HepG2 (cell line): ENCODE measurements around the gene SERINC1. TPM values are rescaled to one million over a fixed set of nuclear protein-coding genes. Genes with fewer than 3 reads are reported as not detected.
"Not testable (repeated sequence)": the region's sequence is repeated elsewhere in the genome, so short reads cannot be mapped to it uniquely, and the experiment has no call there.

ENCODE experiments used
- ATAC-seq: fragments of 200-7000 bp; cut with Tn5 transposase; 3 replicates; pipeline ENCODE4 v1.9.1; 2020; ENCODE audit warnings: mild to moderate bottlenecking, moderate library complexity
- BruUV-seq: library from RNA; stranded (reverse); fragments of 400-500 nt; replicated peaks from 2 replicates; lab custom pipeline; 2021; lab: Mats Ljungman, UMichigan
- CTCF ChIA-PET: fragments of 300-600 bp; formaldehyde crosslinking; extraction: SDS; loops from one replicate; lab custom pipeline; 2021; ENCODE audit warnings: low total read pairs, inconsistent platforms, low intra/inter-chr PET ratio; lab: Yijun Ruan, JAX
- POLR2A ChIA-PET: fragments of 350-600 bp; sonication (Branson Sonifier 250); formaldehyde crosslinking; loops from one replicate; lab custom pipeline; 2020; ENCODE audit warnings: antibody characterized with exemption, inconsistent platforms; lab: Yijun Ruan, JAX
- DNase-seq: peaks from one replicate; pipeline ENCODE4 v3.0.0-alpha.2; 2015; ENCODE audit warnings: low spot score
- FAIRE-seq: peaks from 3 replicates; lab custom pipeline; 2011; peaks lifted over from hg19 to GRCh38; lab: Jason Lieb, UNC
- H2AFZ ChIP-seq: one replicate; pipeline ENCODE4 v1.6.1; 2011; ENCODE audit warnings: low read length, inconsistent platforms
- H3K27ac ChIP-seq: fragments of 300-600 bp; 3 replicates; pipeline ENCODE4 v1.8.0; 2011; ENCODE audit warnings: mixed run types, mild to moderate bottlenecking, mixed read lengths, low read length, inconsistent platforms; ENCODE audit not compliant: insufficient read depth; ENCODE audit errors: extremely low read length
- H3K27me3 ChIP-seq, 2 experiments: fragments of 200-600 bp in 1 of 2; 2 replicates in 1 of 2; 3 replicates in 1 of 2; pipeline versions ENCODE4 v1.6.0 to v1.8.0; 2011; ENCODE audit warnings: low read length in 2 of 2, mild to moderate bottlenecking in 2 of 2, moderate library complexity in 2 of 2, inconsistent platforms in 1 of 2; ENCODE audit not compliant: insufficient read depth in 2 of 2, control insufficient read depth in 1 of 2
- H3K36me3 ChIP-seq, 2 experiments: fragments of 200-600 bp in 1 of 2; replicated peaks in 1 of 2; 2 replicates in 1 of 2; 3 replicates in 1 of 2; pipeline versions ENCODE4 v1.5.1 to v1.8.0; 2011; ENCODE audit warnings: low read length in 2 of 2, inconsistent platforms in 1 of 2; ENCODE audit not compliant: insufficient read depth in 2 of 2, control insufficient read depth in 1 of 2
- H3K4me1 ChIP-seq: 2 replicates; pipeline ENCODE4 v1.5.1; 2012; ENCODE audit warnings: low read length, inconsistent platforms; ENCODE audit not compliant: insufficient read depth
- H3K4me2 ChIP-seq: 2 replicates; pipeline ENCODE4 v1.6.0; 2011; ENCODE audit warnings: low read depth, low read length, inconsistent platforms
- H3K4me3 ChIP-seq, 3 experiments: fragments of 200-600 bp in 1 of 3; sonication (generic), shearing (Covaris generic) in 1 of 3; replicated peaks in 1 of 3; 2 replicates each; pipeline ENCODE4 v1.5.1; 2011 to 2016; ENCODE audit warnings: low read length in 3 of 3, inconsistent platforms in 2 of 3, low read depth in 2 of 3, mild to moderate bottlenecking in 2 of 3, control low read depth in 1 of 3, mixed read lengths in 1 of 3; ENCODE audit not compliant: insufficient read depth in 1 of 3
- H3K79me2 ChIP-seq: one replicate; pipeline ENCODE4 v1.6.1; 2011; ENCODE audit warnings: low read length, inconsistent platforms; ENCODE audit not compliant: insufficient read depth
- H3K9ac ChIP-seq: 2 replicates; pipeline ENCODE4 v1.6.0; 2011; ENCODE audit warnings: mild to moderate bottlenecking, low read depth, low read length, inconsistent platforms; ENCODE audit not compliant: insufficient read depth
- H3K9me3 ChIP-seq: 2 replicates; pipeline ENCODE4 v1.5.1; 2012; ENCODE audit warnings: mild to moderate bottlenecking, low read length
- H4K20me1 ChIP-seq: 2 replicates; pipeline ENCODE4 v1.6.0; 2011; ENCODE audit warnings: inconsistent platforms, mild to moderate bottlenecking, low read length, moderate library complexity; ENCODE audit not compliant: insufficient read depth
- KMT2B ChIP-seq: IDR thresholded peaks from 2 replicates; pipeline ENCODE4 v1.6.1; 2016; ENCODE audit warnings: missing genetic modification reagents, missing compliant biosample characterization
- NR2C2 ChIP-seq: sonication (generic); formaldehyde crosslinking; IDR thresholded peaks from 2 replicates; pipeline ENCODE4 v1.4.0; 2020; ENCODE audit warnings: missing genetic modification reagents, mild to moderate bottlenecking, moderate library complexity, borderline replicate concordance
- REXO4 ChIP-seq: sonication (generic); formaldehyde crosslinking; IDR thresholded peaks from 2 replicates; pipeline ENCODE4 v1.8.0; 2022; ENCODE audit warnings: missing genetic modification reagents, mild to moderate bottlenecking, borderline replicate concordance
- SP1 ChIP-seq, 2 experiments: fragments of 450-650 bp in 1 of 2; sonication (generic) in 1 of 2; formaldehyde crosslinking in 1 of 2; IDR thresholded peaks; 2 replicates each; pipeline versions ENCODE4 v1.4.0 to v1.6.1; 2016 to 2020; ENCODE audit warnings: missing genetic modification reagents in 1 of 2
- ZBTB40 ChIP-seq, 2 experiments: fragments of 450-650 bp in 1 of 2; sonication (generic) in 1 of 2; formaldehyde crosslinking in 1 of 2; IDR thresholded peaks; 2 replicates each; pipeline versions ENCODE4 v1.6.1 to v1.8.0; 2016 to 2022; ENCODE audit warnings: antibody characterized with exemption in 1 of 2, mild to moderate bottlenecking in 1 of 2, missing genetic modification reagents in 1 of 2
- WGBS: methylation state at CpG from one replicate; pipeline ENCODE4 v1.1.6; 2017; ENCODE audit warnings: low lambda C conversion rate; 5-methylcytosine and 5-hydroxymethylcytosine counted together
- in situ Hi-C: cut with HindIII; loops from 2 replicates; pipeline ENCODE4 v1.10.0; 2017; ENCODE audit warnings: low pct_unique_long_range_greater_than_20kb; ENCODE audit not compliant: extremely low pct_ligation_motif_present
- intact Hi-C: fragments of 100-400 bp; cut with micrococcal nuclease; formaldehyde crosslinking; loops from one replicate; pipeline ENCODE4 v1.10.0; 2022; ENCODE audit not compliant: unreplicated experiment
- polyA plus RNA-seq, 8 experiments: library from polyadenylated mRNA; depleted of rRNA in 3 of 8; stranded (reverse) in 7 of 8; unstranded in 1 of 8; fragments of >200 nt; fragmentation: Illumina TruSeq in 4 of 8; extraction: Trizol in 4 of 8; gene quantifications; 2 replicates each; pipeline versions ENCODE4 v1.2.1 to v1.2.3, GENCODE V29; 2011 to 2016; ENCODE audit warnings: low read depth in 4 of 8, missing spikeins in 1 of 8, mixed read lengths in 1 of 8; ENCODE audit not compliant: insufficient read depth in 1 of 8
- total RNA-seq, 5 experiments: library from RNA; depleted of rRNA; stranded (reverse); fragments of >200 nt; fragmentation: Illumina TruSeq; extraction: Trizol; gene quantifications; 2 replicates each; pipeline ENCODE4 v1.2.3, GENCODE V29; 2016; ENCODE audit warnings: low read depth in 1 of 5
- TF ChIP-seq, protein P1 (sequence below): sonication (generic); formaldehyde crosslinking; IDR thresholded peaks from 2 replicates; pipeline ENCODE4 v1.4.0; 2020; ENCODE audit warnings: missing genetic modification reagents, borderline replicate concordance

Gene SERINC1
- total and polyA plus RNA-seq, 2 of the 13 experiments (the other 11 are each of a cell fraction or from before 2014, with no cell fraction given) = 93.5 to 112 TPM

DNA sequence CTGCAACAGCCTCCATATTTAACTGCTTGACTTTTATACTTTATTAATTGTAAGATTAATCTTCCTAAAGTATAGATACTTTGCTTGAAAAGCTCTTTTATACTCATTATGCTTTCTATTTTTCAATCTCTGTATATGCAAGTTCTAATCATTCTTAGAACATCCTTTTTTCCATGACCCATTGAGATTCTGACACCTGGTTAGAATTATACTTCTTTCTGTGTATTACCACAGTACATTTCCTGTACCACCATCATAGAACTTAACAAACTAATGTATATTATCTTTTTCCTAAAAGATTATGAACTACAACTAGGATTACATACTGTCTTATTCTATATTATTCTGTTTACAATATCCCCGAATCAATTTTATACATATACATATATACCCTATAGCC is 13.5 kb downstream of the SERINC1 start (continued):
- TF ChIP-seq ZBTB40 (IDR thresholded peaks at IDR 0.05) (no peak), ZBTB40 (CRISPR knock-in tag; IDR thresholded peaks at IDR 0.05) (no peak), KMT2B (CRISPR knock-in tag) (no peak), NR2C2 (no peak), REXO4 (CRISPR knock-in tag) (no peak), SP1 (IDR thresholded peaks at IDR 0.05) (no peak), SP1 (CRISPR knock-in tag; IDR thresholded peaks at IDR 0.05) (no peak)
- TF ChIP-seq, protein P1, sequence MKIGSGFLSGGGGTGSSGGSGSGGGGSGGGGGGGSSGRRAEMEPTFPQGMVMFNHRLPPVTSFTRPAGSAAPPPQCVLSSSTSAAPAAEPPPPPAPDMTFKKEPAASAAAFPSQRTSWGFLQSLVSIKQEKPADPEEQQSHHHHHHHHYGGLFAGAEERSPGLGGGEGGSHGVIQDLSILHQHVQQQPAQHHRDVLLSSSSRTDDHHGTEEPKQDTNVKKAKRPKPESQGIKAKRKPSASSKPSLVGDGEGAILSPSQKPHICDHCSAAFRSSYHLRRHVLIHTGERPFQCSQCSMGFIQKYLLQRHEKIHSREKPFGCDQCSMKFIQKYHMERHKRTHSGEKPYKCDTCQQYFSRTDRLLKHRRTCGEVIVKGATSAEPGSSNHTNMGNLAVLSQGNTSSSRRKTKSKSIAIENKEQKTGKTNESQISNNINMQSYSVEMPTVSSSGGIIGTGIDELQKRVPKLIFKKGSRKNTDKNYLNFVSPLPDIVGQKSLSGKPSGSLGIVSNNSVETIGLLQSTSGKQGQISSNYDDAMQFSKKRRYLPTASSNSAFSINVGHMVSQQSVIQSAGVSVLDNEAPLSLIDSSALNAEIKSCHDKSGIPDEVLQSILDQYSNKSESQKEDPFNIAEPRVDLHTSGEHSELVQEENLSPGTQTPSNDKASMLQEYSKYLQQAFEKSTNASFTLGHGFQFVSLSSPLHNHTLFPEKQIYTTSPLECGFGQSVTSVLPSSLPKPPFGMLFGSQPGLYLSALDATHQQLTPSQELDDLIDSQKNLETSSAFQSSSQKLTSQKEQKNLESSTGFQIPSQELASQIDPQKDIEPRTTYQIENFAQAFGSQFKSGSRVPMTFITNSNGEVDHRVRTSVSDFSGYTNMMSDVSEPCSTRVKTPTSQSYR (CRISPR knock-in tag) = no peak
- TF ChIP-seq, all 625 proteins: peak for 0

DNA sequence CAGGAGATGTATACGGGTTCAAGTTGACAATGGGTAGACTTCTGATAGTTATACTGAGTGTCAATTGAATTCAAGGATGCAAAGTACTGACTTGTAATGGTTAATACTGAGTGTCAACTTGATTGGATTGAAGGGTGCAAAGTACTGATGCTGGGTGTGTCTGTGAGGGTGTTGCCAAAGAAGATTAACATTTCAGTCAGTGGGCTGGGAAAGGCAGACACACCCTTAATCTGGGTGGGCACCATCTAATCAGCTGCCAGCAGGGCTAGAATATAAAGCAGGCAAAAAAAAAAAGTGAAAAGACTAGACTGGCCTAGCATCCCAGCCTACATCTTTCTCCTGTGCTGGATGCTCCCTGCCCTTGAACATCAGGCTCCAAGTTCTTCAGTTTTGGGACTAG is 16.5 kb downstream of the SERINC1 start:
- Histone ChIP-seq H3K79me2 (peaks cover 20% of the 10 kb centered on the region), H3K36me3 (peaks cover 18 to 64% of the 10 kb centered on the region in 2 experiments), H3K4me1 (peaks cover 14% of the 10 kb centered on the region), H4K20me1 (peaks cover 23% of the 10 kb centered on the region)
- H3K4me2 ChIP-seq, CTCF ChIA-PET, H3K27ac ChIP-seq, DNase-seq, H3K4me3 ChIP-seq, H2AFZ ChIP-seq, in situ Hi-C loops, BruUV-seq, ATAC-seq, H3K27me3 ChIP-seq, H3K9ac ChIP-seq, FAIRE-seq, POLR2A ChIA-PET, H3K9me3 ChIP-seq, intact Hi-C loops: not testable (repeated sequence)
- WGBS = 96% methylated on average over 1 of the region's 1 CpG
